Hippocampal formation (tissue), 2 donors: ENCODE data around the gene TNFRSF6B.
"Not testable (repeated sequence)": the region's sequence is repeated elsewhere in the genome, so short reads cannot be mapped to it uniquely, and the experiment has no call there.

Source experiments
- DNase-seq, 2 donors: peaks; one replicate each; lab custom pipeline; 2025; lab: John Stamatoyannopoulos, UW

TNFRSF6B gene

DNA sequence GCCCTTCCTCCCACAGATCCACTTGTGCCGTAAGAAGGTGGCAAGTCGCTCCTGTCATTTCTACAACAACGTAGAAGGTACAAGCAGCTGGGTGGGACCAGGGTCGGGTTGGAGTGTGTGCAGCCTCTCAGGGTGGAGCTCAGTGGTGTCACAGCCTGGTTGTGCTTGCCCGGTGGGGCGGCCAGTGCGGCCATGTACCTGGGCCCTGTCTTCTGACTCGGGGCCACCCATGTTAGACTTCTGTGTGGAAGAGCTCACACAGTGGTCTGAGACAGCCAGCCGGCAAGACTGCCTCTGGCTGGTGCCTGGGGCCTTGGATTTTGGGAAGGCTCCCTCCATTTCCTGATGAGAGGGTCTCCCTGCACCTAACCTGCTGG is 33.7 kb upstream of the TNFRSF6B start:
- DNase-seq = no peak

GRCh38 chr20:63663332-63664066 is 33.0 kb upstream of the TNFRSF6B start:
- no peak for DNase-seq

DNA sequence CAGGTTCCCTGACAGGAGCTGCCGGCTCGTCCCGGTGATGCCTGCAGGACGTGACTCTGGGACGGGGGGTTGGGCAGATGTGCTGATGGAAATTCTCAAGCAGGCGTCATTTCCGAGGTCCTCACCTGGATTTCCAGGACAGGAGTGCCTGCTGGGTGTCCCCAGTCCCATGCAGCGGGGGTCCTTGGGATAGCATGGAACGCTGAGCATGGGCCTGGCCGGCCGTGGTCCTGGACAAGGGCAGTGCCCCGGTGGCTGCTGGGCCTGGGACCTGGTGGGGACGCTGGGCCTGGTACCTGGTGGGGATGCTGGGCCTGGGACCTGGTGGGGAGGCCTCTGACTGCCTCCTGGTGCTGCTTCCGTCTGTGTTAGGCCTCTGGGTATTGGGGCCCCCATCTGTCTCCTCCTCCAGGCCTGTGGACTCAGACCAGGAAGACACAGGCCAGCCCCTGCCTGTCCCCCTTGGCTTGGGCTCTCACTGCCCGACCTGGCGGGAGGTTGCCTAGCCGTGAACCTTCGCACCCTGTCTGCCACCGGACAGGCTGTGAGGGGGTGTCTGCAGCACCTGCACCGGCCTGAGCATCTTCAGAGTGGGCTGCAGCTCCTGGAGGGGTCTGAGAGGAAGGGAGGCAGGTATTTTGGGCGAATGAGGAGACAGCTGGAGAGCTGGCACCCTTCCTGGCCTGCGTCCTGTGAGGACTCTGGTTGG is 32.2 kb upstream of the TNFRSF6B start:
- no peak for DNase-seq

- peak; percentile 17 to 39 for DNase-seq
Observed at GRCh38 chr20:63664861-63665594, 31.4 kb upstream of the TNFRSF6B start.

GRCh38 chr20:63665708-63666107 is 30.7 kb upstream of the TNFRSF6B start:
- DNase-seq = no peak

DNA sequence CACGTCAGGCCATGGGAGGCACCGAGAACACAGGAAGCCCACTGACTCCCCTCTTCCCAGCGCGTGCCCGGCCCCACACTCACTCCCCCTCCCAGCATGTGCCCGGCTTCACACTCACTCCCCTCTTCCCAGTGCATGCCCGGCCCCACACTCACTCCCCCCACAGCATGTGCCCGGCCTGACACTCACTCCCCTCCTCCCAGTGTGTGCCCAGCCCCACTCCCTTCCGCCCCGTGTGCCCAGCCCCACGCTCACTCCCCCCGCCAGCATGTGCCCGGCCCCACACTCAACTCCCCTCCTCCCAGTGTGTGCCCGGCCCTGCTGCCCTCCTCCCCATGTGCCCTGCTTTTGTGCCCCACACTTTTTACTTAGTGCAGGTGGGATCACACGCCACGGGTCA is 28.6 kb upstream of the TNFRSF6B start:
- DNase-seq = no peak

DNA sequence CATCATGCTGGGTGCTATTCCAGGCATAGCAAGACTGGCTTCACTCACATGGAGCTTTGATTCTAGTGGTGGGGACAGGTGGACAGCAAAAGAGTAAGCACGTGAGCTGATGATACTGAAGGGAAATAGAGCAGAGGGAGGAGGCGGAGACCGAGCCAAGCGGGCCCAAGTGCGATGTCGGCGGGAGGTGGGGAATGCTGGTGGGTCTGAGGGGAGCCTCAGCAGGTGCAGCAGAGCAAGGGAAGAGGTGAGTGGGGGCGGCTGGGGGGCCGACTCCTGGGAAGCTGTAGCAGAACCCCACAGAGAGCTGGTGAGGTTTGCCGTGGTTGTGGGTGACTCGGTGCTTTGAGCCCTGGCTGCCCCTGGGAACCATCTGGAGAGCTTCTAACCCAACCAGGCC is 28.1 kb upstream of the TNFRSF6B start:
- DNase-seq = no peak

- DNase-seq = not testable (repeated sequence)
Observed at GRCh38 chr20:63671695-63672094, 24.8 kb upstream of the TNFRSF6B start.

GRCh38 chr20:63672666-63673065 is 23.8 kb upstream of the TNFRSF6B start:
- DNase-seq = no peak

DNA sequence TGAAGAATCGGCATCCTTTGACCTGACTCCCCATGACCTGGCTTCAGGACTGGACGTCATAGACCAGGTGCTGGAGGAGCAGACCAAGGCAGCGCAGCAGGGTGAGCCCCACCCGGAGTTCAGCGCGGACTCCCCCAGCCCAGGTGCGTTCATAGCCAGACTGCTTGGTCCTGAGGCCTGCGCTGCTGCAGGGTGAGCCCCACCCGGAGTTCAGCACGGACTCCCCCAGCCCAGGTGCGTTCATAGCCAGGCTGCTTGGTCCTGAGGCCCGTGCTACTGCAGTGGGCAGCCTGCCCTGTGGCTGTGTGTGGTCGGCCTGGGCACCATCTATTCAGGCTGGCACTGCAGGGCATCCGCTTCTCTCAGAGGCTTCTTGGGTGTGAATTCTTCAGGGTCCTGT is 22.5 kb upstream of the TNFRSF6B start:
- no peak for DNase-seq

DNA sequence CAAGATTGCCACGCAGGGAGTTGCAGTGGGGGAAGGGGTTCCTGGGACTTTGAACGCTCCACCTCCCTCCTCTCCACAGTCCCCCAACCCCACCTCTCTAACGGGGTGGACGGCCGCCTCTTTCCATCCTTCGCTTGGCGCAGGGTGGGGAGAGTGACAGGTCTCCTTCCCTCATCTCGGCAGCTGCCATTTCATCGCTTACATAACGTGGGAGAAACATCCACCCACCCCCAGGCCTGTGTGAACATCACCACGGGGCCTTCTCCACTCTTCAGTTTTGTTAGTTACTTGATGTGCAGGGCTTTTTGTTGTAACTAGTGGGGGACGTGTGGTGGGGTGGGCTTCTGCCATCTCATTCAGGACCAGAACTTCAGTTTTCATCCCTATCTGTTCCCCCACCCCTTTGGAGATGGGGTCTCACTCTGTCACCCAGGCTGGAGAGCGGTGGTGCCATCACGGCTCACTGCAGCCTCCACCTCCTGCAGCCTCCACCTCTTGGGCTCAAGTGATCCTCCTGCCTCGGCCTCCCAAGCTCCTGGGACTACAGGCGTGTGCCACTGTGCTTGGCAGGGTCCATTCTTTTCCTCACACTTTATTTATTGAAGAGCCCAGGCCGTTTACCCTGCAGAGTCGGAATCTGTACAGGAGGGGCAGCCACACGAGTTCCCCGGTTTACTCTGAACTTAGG is 20.6 kb upstream of the TNFRSF6B start:
- DNase-seq = no peak

GRCh38 chr20:63678071-63678470 is 18.4 kb upstream of the TNFRSF6B start:
- no peak for DNase-seq

- no peak for DNase-seq
Observed at GRCh38 chr20:63678667-63679465, 17.6 kb upstream of the TNFRSF6B start.

DNA sequence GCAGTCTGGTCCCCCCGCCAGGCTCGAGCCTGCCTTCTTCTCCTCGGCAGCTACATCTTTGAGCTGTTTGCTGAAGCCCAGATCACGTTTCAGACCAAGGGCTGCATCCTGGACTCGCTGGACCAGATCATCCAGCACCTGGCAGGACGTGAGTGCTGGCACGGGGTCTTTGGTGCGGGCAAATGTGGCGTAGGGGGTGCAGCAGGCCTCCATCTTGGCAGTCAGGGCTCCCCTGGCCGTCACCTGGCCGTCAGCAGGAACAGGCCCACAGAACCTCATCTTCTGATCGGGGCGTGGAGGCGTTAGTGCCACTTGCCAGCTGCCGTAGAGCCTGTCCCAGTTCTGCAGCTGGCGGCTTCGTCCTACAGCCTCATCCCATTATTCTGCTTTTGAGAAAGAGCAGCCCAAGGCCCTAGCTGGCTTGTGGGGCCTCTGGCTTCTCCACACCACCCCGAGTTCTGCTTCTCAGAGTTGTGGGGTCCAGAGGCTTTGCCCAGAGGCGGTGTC is 16.6 kb upstream of the TNFRSF6B start:
- no peak for DNase-seq

DNA sequence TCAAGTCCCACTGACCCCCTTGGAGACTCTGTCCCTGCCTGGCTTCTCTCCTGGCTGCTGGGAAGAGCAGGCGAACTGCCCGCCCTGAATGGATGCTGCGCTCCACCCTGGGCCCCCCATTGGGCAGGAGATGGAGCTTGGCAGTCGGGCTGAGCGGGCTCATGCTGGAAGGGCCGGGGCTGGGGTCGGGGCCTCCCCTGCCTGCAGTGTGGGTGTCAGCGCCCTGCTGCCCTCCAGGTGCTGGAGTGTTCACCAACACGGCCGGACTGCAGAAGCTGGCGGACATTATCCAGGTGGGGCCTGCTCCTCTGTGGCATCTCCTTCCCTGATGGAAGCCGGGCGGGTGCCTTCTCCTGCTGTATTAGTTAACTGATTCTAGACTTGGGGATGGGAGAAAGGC is 16.0 kb upstream of the TNFRSF6B start:
- DNase-seq = no peak

DNA sequence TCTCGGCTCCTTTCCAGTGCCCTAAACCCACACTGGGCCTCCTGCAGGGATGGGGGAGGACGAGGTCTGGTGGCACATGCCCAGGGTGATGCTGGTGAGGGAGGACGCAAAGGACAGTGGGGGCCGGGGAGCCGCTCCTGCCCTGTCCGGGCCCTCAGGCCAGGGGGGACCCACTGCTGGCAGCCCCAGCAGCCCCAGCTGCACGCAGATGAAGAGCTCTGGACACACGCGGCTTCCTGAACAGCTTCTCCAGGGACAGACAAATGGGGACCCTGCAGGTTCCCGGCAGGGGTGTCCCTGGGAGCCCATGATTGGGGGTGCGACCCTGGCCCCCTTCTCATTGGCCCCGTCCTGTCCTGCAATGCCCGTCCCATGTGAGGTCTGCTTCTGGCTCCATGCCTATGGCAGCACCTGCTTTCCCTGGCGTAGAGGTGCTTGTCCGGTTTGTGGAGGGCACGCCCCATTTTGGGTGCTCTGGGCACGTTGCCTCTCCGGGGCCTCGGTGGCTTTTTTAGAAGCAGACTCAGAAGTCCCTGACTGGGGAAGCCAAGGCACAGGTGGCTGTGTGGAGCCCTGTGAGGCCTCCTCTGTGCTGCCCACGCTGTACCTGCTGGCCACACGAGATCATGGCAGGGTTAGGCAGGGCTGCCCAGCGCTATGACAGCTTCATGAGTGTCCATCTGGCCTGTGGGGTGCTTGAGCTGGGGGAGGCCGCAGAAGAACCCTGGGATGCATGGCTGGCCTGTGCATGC is 15.4 kb upstream of the TNFRSF6B start:
- no peak for DNase-seq

DNA sequence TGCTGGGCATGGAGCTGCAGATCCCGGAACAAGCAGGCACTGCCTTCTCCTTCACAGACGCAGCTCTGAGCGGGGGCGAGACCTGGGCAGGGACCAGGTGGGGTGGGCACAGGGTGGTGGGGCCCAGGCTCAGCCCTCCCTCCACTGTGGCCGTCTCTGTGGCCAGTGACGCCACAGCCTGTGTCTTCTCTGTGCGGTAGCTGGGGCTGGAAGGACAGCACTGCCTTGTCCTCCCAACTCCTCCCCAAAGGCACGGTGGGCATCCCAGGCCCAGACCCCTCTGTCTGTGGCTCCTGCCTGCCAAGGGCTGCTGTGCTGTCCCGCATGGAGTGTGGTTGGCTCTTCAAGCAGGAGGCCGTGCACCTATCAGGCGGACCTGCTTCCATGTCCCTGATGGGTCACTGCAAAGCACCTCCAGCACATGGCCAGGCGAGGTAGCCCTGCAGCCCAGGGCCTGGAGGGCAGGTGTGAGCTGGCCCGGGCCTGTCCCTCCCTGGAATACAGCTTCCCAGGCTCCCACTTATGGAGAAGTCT is 14.8 kb upstream of the TNFRSF6B start:
- DNase-seq = no peak

- DNase-seq = no peak
Observed at GRCh38 chr20:63682384-63683139, 13.9 kb upstream of the TNFRSF6B start.

DNA sequence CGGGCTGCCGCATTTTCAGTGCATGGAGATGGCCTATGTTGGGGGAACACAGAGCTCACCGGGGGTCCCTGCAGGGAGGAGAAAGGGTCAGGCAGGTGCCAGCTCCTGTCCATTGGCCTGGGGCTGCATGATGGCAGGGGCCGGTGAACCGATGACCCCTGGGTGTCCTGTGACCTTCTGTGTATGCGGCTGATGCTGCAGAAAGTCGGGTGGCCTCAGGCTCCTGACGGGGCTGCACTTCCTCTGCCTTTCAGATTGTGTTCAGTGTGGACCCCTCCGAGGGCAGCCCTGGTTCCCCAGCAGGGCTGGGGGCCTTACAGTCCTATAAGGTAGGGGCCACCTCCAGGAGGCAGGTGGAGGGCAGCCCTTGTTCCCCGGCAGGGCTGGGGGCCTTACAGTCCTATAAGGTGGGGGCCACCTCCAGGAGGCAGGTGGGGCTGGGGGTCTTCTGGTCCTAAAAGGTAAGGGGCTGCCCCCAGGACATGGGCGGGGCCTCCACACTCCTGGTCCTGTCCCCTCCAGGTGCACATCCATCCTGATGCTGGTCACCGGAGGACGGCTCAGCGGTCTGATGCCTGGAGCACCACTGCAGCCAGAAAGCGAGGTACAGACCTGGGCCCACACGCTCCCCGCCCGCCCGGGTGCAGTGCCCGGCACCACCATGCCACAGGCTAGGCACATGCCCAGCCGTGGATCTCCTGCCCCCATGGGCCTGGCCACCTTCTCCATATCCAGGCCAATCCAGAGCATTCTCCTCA is 11.0 kb upstream of the TNFRSF6B start:
- DNase-seq = no peak
